UCSD-AML1 (cell line): ENCODE data around the gene ACER1.

Experiments
- DNase-seq: peaks from one replicate; lab custom pipeline; 2025; ENCODE audit not compliant: unreplicated experiment; lab: John Stamatoyannopoulos, UW

ACER1 gene

DNA sequence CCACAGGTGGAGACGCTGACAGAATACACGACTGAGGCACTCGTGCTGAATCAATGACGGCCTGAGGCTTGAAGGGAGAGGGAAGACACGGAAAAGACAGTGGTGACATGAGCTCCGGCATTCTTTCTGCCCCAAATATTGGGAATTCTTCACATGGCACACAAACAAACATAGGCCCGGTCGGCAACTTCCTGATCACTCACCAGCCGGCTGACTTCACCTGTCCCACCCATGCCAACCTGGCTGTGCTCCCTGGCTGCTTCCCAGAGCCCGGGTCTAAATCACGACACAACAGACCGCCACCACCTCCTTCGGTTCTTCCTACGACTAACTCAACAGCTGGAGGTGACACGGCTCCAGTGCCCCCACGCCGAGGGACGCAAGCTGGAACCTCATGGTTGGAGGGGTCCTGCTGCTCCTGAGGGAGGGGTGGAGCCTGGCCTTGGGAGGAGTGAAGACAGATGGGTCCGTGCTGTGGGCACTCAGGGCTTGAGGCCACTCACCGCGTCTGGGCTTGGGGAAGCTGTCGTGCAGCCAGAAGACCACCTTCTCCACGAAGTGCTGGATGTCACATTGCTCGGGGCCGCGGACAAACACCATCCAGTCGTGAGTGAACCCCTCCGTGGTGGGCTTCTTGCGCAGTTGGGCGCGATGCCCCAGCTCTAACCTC, 63.2 kb downstream of the ACER1 start:
- no peak for DNase-seq

DNA sequence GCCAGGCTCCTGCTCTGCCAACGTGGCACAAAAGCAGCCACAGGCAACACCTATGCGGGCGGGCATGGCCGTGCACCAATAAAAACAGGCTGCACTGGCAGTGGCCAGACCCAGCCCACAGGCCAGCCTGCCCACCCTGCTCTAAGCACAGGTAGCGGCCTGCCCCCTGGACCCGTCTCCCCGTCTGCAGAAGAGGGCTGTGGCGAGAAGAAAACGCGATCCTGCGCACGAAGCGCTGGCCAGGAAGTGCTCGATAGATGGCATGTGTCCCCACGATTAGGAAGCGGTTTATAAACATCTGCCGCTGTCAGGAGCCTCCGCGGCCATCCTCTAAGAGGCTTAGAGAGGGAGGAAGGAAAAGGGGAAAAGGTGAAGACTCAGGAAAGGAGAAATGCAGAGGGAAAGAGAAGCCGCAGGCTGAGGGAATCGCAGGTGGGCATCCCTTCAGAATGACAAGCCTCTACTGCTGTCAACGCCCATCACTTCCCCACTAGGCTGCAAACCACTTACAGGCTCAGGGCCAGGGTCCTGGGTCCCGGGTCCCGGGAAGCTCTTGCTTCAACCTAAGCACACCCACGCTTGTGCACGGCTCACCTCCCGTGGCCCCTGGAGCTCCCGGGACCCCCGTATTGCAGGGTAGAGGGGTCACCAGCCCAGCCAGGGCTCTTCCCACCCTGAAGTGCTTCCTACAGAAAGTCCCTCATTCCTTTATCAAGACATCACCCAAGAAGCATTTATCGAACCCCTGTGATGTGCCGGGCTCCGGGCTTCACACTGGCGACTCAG, 64.1 kb downstream of the ACER1 start:
- no peak for DNase-seq

DNA sequence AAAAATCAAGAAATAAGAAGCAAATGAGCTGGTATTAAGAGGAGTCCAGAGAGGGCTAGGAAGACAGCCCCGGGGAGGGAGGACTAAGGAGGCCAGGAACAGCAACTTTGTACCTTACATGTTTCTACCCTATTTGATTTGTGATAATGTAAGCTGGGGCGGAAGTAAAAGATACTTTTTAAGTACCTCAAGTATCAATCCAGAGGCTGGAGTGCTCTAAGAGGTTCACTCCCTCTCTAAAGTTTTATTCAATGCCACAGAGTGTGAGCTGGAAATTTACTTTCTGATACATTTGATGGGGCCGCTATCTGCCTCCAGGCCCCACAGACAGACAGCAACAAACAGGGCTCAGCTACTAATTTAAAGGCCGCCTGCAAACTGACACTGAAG, 65.0 kb downstream of the ACER1 start:
- DNase-seq, result no peak

DNA sequence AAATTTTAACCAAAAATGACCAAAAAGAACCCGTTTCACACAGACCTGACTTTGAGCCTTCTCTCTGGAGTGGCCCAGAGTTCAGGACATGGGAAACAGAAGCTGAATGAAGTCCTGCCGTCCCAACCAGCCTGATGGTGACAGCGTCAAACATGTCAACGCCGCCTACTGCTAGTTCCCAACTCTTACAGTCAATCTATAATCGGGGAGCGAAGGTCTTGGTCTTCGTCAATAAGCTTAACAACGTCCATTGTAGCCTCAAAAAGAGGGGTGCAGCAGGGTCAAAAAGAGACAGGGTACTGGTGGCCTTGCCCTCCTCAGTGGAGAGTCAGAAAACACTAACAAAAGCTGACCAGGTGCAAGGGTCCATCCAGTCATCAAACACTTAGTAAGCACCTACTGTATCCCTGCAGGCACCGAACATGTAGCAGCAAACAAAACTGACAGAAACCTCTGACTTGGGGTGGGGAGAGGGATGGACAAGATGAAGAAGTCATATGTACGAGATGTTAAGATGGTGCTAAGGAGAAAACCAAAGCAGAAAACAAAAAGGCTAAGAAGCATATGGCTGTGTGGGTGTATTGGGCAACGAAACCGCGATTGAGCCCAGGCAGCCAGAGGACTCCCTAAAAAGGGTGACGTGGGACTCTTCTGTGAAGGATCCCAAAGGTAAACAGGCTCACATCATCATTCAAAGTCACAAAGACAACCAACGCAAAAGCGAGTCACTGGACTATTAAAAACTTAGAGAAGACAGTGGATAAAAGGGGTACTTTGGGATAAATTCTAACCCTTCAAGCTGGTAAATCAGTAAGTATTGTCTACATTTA, 65.6 kb downstream of the ACER1 start:
- no peak for DNase-seq

DNA sequence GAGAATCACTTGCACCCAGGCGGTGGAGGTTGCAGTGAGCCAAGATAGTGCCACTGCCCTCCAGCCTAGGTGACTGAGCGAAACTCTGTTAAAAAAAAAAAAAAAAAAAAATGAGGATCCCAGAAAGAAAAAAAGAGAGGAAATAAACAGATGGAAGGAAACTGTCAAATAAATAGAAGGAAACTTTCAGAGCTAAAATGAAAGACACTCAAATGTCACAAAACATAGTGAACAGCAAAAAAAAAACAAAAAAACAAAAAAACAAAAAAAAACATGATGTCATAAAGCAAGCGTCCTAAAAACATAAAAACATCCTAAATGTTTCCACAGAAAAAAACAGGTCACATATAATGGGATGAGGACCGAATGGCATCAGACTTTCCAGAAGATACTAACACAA, 68.6 kb downstream of the ACER1 start:
- DNase-seq, result no peak

DNA sequence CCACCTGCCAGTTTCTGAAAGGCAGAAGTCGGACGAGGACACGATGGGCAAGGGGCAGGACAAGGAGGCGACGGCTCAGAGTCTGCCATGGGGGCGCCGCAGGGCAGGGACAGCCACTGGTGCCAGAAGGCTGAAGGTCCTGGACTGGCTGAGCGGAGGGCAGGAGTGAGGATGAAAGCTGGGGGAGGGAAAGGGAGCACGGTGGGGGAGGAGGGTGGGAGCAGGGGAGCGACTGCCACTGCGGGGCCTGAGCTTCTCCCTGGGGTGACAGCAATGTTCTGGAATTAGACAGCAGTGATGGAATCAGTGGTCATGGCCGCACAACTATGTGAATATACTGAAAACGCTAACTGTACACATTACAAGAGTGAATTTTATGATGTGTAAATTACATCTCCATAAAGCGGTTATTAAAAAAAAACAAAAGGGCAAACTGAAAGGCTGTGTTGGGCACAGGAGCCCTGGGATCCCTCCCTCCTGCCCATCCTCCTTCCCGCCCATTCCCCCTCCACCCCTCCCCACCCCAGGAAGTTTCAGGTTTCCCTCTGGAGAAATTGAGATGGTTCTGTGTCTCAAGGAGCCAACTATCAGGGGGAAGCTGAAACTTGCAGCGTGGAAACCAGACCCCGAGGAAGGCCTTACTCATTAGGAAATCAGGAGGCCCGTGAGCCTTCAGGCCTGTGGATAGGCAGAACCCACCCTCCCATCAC, 69.5 kb downstream of the ACER1 start:
- DNase-seq, result no peak

DNA sequence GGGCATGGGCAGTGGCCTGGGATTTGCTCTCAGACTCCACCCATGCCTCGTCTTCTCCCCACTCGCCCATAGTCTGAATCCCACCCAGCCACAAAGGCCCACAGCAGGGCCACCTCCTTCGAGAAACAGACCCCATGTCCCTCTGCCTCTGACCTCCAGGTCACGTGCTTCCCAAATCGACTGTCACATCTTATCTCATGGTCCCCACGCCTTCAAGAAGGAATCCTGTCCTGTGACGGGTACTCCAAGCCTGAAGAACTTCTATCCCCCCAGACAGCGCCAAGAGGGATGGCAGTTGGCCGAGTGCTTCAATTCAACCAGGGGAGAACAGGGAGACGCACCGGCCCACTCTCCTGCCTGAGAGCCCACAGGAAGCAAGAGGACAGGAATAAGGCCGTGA, 70.1 kb downstream of the ACER1 start:
- DNase-seq, result no peak

- DNase-seq, result no peak
Measured at GRCh38 chr19:6262519-6262918, 70.9 kb downstream of the ACER1 start.

GRCh38 chr19:6261883-6262282, 71.5 kb downstream of the ACER1 start:
- DNase-seq, result no peak

GRCh38 chr19:6260912-6261650, 72.3 kb downstream of the ACER1 start:
- peak; percentile 39 for DNase-seq

DNA sequence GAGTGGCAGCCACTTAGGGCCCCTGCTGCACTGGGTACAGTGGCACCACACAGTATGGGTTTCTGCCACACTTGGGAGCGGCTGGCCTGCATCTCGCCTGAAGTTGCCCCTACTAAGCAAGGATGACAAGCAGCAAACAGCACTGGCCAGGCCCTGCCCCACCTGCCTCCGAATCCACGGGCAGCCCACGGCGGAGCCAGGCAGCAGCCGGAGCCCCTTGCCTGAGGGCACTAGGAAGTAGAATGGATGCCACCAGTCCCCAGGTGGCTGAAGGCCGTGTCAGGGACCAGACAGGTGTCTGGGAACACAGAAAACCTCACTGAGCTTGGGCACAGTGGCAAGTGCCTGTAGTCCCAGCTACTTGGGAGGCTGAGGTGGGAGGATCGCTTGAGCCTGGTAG, 73.0 kb downstream of the ACER1 start:
- no peak for DNase-seq

GRCh38 chr19:6259312-6259861, 74.0 kb downstream of the ACER1 start:
- DNase-seq, result no peak

- no peak for DNase-seq
Measured at GRCh38 chr19:6258812-6259311, 74.5 kb downstream of the ACER1 start.
